ENCODE results near the gene OR6N1.

Gene OR6N1, protein sequence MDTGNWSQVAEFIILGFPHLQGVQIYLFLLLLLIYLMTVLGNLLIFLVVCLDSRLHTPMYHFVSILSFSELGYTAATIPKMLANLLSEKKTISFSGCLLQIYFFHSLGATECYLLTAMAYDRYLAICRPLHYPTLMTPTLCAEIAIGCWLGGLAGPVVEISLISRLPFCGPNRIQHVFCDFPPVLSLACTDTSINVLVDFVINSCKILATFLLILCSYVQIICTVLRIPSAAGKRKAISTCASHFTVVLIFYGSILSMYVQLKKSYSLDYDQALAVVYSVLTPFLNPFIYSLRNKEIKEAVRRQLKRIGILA

DNA sequence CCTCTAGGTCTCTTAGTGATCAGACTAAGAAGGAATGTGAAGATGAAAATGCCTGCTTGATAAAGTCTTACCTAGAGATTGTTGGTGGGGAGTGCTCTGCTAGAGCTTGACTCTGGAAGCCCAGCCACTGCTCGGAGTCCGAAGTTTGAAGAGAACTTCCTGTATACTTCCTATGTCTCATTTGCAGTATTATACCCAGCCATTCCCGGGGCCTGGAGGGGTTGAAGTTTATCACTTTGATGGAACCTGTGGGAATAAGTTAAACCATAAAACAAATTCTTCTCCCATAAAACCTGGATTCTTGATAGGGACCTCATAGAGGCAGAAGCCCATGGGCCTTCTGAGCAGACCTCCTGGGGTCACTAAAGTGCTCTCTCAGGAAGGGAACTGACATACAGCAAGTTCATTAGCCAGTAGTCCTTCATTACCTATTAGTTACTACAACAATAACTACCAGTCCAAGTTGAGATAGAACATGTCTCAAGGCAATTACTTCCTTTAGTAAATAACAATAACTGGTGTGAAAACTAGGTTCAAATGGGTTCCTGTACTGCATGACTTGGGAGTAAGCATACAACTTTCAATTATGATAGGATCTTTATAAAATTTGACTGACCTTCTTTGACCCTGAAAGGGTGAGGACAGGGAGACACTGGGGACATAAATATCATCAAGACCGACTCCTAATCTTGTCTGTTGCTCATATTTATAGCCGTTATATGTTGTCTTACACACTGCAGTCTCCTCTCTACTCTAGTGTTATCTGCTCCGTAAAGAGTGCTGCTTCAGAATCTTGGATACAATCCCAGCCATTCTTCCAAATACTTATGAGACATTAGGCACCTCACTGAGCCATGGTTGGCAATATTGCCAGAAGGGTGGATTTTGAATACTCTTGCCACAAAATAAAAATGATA, at the start of gene OR6N1:
Gene OR6N1 (minus strand): TSS at position 246 of the 917 bp plus-strand sequence. CDS start 5,513 bp downstream, outside the sequence.
- no peaks in the 10 kb centered on the region for H3K36me3 Mint-ChIP-seq (ENCODE audit: low read depth)
- peaks cover 14% of the 10 kb centered on the region for H3K27me3 Mint-ChIP-seq
- H3K4me1 Mint-ChIP-seq, result no peaks in the 10 kb centered on the region
- H3K4me3 Mint-ChIP-seq, result no peak within 1 kb of the TSS
- H3K27ac Mint-ChIP-seq, result no peak within 1 kb of the TSS
- H3K9me3 Mint-ChIP-seq, result no peaks in the 10 kb centered on the region
- ATAC-seq, result no peak
- no peak for DNase-seq

DNA sequence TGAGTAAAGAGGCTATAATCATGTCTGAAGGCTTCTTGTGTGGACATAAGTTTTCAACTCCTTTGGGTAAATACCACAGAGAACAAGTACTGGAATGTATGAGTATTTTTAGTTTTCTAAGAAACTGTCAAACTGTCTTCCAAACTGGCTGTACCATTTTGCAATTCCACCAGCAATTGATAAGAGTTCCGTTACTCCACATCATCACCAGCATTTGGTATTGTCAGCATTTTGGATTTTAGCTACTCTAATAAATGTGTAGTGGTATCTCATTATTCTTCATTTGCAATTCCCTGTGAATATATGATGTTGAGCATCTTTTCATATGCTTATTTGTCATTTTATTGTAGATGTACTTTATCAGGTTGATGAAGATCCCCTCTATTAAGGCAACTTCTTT, 49.7 kb upstream of the OR6N1 start:
- no peak overlapping the region for H3K4me3 Mint-ChIP-seq
- H3K36me3 Mint-ChIP-seq (ENCODE audit: low read depth), result no peaks in the 10 kb centered on the region

DNA sequence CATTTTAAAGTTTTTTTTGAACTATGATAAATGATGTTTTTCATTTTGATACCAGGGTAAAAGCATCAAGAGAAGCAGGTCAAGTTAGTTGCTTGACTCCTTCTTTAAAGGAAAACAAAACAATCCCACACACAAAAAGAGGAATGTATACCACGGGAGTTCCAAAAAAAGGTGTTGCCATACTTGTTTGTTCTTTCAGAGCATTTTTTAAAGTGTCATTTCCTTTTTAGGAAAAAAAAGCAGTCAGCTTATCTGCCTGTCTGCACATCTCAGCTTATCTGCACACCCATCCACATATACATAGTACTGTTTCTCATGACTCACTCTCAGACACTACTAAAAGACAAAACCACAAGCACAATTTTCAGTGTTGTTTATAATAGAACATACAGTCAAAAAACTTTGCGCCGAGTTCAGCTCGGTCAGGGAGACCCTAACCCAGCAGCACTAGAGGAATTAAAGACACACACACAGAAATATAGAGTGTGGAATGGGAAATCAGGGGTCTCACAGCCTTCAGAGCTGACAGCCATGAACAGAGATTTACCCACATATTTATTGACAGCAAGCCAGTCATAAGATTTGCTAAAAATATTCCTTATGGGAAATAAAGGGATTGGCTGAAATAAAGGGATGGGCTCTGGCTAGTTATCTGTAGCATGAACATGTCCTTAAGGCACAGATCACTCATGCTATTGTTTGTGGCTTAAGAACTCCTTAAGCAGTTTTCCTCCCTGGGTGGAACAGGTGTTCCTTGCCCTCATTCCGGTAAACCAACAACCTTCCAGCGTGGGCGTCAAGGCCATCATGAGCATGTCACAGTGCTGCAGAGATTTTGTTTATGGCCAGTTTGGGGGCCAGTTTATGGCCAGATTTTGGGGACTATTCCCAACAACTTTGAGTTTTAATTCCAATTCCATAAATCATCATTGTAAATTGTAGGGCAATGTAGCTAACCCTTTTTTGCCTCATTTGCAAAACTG, 47.8 kb upstream of the OR6N1 start:
- H3K27ac Mint-ChIP-seq, result peak overlapping the region; percentile 37
- peaks cover 15% of the 10 kb centered on the region for H3K4me1 Mint-ChIP-seq
- peaks cover 2% of the 10 kb centered on the region for H3K27me3 Mint-ChIP-seq
- H3K9me3 Mint-ChIP-seq, result no peaks in the 10 kb centered on the region
- DNase-seq, result no peak
- ATAC-seq, result peak; percentile 88
- no peak overlapping the region for H3K4me3 Mint-ChIP-seq
- H3K36me3 Mint-ChIP-seq (ENCODE audit: low read depth), result no peaks in the 10 kb centered on the region

More for the DNA sequence above, 49.7 kb upstream of the OR6N1 start:
- peaks cover 15% of the 10 kb centered on the region for H3K4me1 Mint-ChIP-seq
- DNase-seq (no peak), ATAC-seq (no peak)
- no peak overlapping the region for H3K27ac Mint-ChIP-seq
- H3K9me3 Mint-ChIP-seq, result peaks cover 4% of the 10 kb centered on the region
- peaks cover 6% of the 10 kb centered on the region for H3K27me3 Mint-ChIP-seq

DNA sequence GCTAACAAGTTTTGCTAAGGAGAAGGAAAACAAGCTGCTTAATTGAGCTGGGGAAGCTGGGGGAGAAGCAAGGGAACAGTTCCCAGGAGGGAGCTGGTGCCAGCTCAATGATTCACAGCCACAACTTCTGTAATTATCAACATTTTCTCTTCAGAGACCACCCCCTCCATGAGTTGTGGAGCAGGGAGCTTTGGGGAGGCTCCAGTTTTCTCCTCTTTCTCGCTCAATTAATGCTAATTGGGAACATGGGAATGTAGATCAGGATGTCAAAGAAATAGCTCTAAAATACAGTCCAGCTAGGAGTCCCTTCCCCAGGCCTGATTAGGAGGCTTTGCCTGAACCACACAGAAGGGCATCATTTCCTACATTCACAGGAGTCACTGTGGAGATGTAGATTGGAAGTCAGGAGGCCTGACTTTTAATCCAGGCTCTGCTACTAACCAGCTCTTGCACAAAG, 47.0 kb upstream of the OR6N1 start:
- no peaks in the 10 kb centered on the region for H3K9me3 Mint-ChIP-seq
- DNase-seq (no peak), ATAC-seq (no peak)
- peak overlapping the region; percentile 37 for H3K27ac Mint-ChIP-seq
- H3K27me3 Mint-ChIP-seq, result peaks cover 1% of the 10 kb centered on the region
- no peaks in the 10 kb centered on the region for H3K36me3 Mint-ChIP-seq (ENCODE audit: low read depth)
- peaks cover 15% of the 10 kb centered on the region for H3K4me1 Mint-ChIP-seq
- H3K4me3 Mint-ChIP-seq, result no peak overlapping the region

DNA sequence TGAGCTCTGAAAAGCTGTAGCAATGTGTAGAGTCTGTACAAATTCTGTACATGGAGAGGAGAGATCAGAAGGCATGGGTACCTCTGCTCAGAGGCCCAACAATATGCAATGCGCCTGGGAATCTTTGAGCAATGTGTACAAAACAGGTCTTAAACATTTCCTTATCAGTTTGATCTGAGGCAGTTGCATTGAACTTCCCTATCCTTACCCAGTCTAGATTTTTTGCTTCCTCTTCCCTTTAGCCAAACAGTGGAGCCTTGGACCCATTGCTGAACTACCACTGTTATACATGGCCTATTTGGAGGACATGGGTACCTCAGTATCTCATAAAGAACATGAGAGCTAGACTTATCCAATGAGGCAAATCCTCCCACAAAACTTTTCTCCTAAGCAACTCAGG, 46.6 kb upstream of the OR6N1 start:
- Mint-ChIP-seq H3K4me3 (no peak overlapping the region), H3K27me3 (peaks cover 1% of the 10 kb centered on the region), H3K9me3 (no peaks in the 10 kb centered on the region), H3K36me3 (ENCODE audit: low read depth) (no peaks in the 10 kb centered on the region), H3K27ac (no peak overlapping the region), H3K4me1 (peaks cover 15% of the 10 kb centered on the region)
- no peak for DNase-seq
- no peak for ATAC-seq

DNA sequence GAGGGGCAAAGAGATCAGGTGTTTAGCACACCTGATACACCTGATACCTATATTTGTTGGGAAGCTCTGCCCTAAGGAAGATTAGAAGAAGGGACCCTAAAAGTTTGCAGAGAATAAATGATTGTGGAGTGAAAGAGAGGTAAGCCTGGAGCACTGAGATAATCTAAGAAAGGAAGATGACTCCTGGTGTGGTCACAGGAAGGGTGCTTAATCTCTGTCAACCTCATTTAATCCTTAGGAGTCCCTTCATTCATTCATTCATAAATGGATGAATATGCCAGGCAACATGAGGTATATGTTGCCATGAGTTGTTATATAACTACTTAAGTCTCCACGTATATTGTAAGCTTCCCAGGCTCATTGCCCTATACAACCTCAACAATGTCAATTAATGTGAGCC, 43.0 kb upstream of the OR6N1 start:
- no peaks in the 10 kb centered on the region for H3K9me3 Mint-ChIP-seq
- ATAC-seq, result no peak
- no peaks in the 10 kb centered on the region for H3K36me3 Mint-ChIP-seq (ENCODE audit: low read depth)
- no peak overlapping the region for H3K4me3 Mint-ChIP-seq
- H3K27ac Mint-ChIP-seq, result no peak overlapping the region
- no peaks in the 10 kb centered on the region for H3K27me3 Mint-ChIP-seq
- peaks cover 13% of the 10 kb centered on the region for H3K4me1 Mint-ChIP-seq
- no peak for DNase-seq

DNA sequence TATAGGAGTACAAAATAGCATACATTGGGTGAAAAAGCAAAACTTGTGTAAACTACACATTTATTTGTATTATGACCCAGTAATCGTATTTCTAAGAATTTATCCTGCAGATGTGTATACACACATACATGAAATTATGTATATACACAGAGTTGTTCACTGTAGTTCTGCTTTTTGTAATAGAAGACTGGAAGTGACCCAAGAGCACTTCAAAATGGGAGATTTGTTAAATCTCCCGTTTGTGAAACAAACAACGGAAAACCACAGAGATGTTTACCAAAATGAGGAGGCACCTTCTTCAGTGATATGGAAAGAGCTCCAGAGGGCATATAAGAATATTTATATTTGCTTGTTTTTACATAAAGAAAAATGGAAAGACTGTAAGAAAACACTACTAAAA, 41.2 kb upstream of the OR6N1 start:
- ATAC-seq (no peak), DNase-seq (no peak)
- no peak overlapping the region for H3K27ac Mint-ChIP-seq
- no peaks in the 10 kb centered on the region for H3K27me3 Mint-ChIP-seq
- no peak overlapping the region for H3K4me3 Mint-ChIP-seq
- H3K9me3 Mint-ChIP-seq, result no peaks in the 10 kb centered on the region
- no peaks in the 10 kb centered on the region for H3K36me3 Mint-ChIP-seq (ENCODE audit: low read depth)
- H3K4me1 Mint-ChIP-seq, result no peaks in the 10 kb centered on the region

DNA sequence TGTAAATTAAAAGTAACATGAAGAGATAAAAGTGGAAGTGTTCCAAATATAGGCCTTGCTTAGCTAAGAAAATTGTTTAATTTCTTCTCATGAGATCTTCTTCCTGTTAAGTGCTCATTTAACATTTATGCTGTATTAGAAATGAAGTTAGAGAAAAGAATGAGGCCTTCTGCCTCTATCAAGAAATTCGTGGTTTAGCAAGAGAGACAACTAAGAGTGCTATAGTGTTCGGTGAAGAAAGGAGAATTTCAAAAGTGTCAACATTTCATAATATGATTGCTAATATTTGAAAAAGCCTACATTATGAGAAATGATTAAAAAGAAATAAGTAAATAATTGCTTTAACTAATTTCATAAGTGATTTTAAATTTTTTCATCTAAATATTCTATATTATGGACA, 40.3 kb upstream of the OR6N1 start:
- Mint-ChIP-seq H3K27ac (no peak overlapping the region), H3K4me1 (no peaks in the 10 kb centered on the region), H3K4me3 (no peak overlapping the region), H3K27me3 (no peaks in the 10 kb centered on the region), H3K9me3 (no peaks in the 10 kb centered on the region), H3K36me3 (ENCODE audit: low read depth) (no peaks in the 10 kb centered on the region)
- no peak for ATAC-seq
- DNase-seq, result no peak

DNA sequence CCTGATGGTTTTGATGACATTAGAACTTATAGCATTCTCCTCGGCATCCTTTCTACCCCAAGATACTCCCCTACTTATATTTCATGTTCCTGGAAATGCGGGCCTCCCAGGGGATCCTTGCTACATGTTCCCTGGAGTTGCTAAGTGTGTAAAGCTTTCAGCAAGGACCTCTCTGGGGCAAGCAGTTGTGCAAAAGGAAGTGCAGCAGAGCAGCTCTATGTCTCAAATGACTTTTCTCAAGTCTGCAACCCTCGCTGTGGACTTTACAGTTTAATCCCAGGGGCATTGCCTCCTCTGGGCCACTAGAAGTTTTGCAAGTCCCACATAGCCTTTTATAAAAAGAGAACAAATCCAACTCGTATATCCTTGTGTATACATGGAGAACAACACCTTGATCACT, 38.3 kb upstream of the OR6N1 start:
- H3K4me1 Mint-ChIP-seq, result no peaks in the 10 kb centered on the region
- no peak overlapping the region for H3K4me3 Mint-ChIP-seq
- H3K9me3 Mint-ChIP-seq, result no peaks in the 10 kb centered on the region
- no peaks in the 10 kb centered on the region for H3K36me3 Mint-ChIP-seq (ENCODE audit: low read depth)
- no peak overlapping the region for H3K27ac Mint-ChIP-seq
- DNase-seq (no peak), ATAC-seq (no peak)
- H3K27me3 Mint-ChIP-seq, result no peaks in the 10 kb centered on the region

DNA sequence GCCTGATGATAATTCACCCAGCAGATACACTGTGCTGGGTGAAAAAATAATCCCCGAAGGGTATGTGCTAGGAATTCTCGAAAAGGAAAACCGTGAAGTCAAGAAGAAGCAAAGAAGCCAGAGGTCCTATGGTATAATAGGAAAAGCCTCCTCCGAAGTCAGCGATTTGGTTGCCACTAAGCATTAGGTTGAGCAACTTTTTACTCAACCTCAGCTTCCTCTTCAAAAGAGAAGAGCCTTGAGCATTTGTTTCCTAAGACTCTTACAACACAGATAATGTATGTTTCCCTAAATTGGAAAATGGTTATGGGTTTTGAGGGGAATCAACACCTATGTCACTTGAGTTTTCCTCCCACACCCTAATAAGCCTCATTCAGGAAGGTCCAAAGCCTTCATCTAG, 37.9 kb upstream of the OR6N1 start:
- DNase-seq (no peak), ATAC-seq (no peak)
- Mint-ChIP-seq H3K9me3 (no peaks in the 10 kb centered on the region), H3K4me1 (no peaks in the 10 kb centered on the region), H3K4me3 (no peak overlapping the region), H3K27ac (no peak overlapping the region), H3K27me3 (no peaks in the 10 kb centered on the region), H3K36me3 (ENCODE audit: low read depth) (no peaks in the 10 kb centered on the region)

DNA sequence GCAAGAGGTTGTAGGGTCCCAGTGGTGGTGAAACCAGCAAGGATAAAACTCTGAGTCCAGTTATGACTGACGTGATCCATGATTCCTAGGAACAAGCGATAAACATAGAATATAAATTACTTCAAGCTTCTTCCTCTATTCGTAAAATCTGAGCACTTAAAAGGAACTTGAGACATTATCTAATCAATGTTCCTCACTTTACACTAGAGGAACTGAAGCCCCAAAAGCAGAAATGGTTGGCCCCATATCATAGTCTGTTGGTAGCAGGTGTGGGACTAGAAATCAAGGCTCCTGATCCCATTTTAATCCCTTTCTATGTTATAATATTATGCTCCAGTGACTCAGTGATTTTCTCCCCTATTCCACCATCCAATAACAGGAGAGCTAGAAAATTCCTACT, 37.3 kb upstream of the OR6N1 start:
- Mint-ChIP-seq H3K4me1 (no peaks in the 10 kb centered on the region), H3K27me3 (peaks cover under 1% of the 10 kb centered on the region), H3K27ac (no peak overlapping the region), H3K36me3 (ENCODE audit: low read depth) (no peaks in the 10 kb centered on the region), H3K4me3 (no peak overlapping the region), H3K9me3 (no peaks in the 10 kb centered on the region)
- ATAC-seq (no peak), DNase-seq (no peak)

DNA sequence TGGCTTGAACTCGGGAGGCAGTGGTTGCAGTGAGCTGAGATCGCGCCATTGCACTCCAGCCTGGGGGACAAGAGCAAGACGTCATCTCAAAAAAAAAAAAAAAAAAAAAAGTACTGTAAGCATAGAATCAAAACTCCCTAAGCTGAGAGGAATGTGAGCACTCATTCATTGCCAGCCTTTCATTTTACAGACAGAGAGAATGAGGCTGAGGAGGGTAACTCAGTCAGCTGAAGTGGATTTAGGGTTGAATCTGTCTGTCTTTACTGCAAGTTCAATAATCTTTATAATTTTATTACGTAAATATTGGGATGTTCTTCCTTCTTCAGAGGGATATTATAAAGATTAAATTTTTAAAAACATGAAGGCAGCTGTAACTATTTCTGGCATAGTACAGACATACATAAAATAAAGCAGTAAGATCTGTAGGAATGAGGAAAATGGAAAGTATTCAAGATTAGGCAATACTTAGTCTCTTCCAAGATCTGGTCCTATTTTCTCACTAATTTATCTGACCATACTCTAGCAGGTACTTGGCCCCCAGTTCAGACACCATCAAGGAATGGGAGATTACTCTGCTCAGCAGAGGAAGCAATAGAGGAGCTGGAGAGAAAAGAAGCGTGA, 35.0 kb upstream of the OR6N1 start:
- Mint-ChIP-seq H3K36me3 (ENCODE audit: low read depth) (no peaks in the 10 kb centered on the region), H3K4me1 (no peaks in the 10 kb centered on the region), H3K9me3 (no peaks in the 10 kb centered on the region), H3K27me3 (peaks cover 13% of the 10 kb centered on the region), H3K4me3 (no peak overlapping the region), H3K27ac (no peak overlapping the region)
- ATAC-seq, result no peak
- no peak for DNase-seq

DNA sequence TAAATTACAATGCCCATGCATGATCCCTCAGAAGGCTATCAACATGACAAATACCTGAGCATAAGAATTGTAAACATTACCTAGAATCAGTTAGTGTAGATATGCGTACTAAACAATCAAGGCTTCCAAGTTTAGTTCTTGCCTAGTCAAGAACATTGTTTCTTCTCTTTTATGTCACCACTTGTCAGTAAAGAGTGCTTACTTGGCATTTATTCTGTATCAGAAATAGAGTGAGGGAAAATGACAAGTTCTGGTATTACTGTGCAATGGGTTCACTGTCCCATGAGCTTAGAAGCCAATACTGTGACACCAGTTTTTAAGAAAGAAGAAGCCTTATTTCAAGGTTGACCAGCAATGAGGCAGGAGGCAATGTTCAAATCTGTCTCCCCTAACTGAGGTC, 31.7 kb upstream of the OR6N1 start:
- DNase-seq, result no peak
- Mint-ChIP-seq H3K27ac (no peak overlapping the region), H3K4me1 (peaks cover 3% of the 10 kb centered on the region), H3K27me3 (peaks cover 21% of the 10 kb centered on the region), H3K36me3 (ENCODE audit: low read depth) (no peaks in the 10 kb centered on the region), H3K4me3 (no peak overlapping the region), H3K9me3 (no peaks in the 10 kb centered on the region)
- ATAC-seq, result no peak

DNA sequence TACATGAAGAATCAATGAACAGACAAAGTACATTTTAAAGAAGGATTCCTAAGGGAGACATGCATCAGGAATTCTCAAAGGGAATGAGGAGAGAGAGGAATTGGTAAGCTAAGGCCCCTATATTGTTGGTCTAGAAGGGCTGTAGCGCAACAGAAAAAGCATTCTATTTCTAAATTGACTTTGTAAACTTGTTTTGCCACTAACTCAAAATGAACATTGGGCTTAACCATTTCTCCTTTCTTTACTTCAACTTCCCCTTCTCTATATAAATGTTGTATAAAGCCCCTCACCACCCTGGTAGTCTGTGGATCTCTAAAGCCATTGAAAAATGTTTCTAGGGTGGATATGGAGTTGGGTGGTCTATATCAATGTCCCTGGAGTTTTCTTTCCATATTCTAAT, 29.4 kb upstream of the OR6N1 start:
- H3K27me3 Mint-ChIP-seq, result peaks cover 21% of the 10 kb centered on the region
- H3K9me3 Mint-ChIP-seq, result no peaks in the 10 kb centered on the region
- H3K4me1 Mint-ChIP-seq, result peaks cover 3% of the 10 kb centered on the region
- no peak overlapping the region for H3K4me3 Mint-ChIP-seq
- H3K27ac Mint-ChIP-seq, result no peak overlapping the region
- H3K36me3 Mint-ChIP-seq (ENCODE audit: low read depth), result no peaks in the 10 kb centered on the region
- DNase-seq, result no peak
- ATAC-seq, result no peak
